Mammary epithelial cell (primary cell): ENCODE measurements around the gene DYNC1H1.

Experiments used
- CTCF ChIP-seq, 2 donors: IDR thresholded peaks in 1 of 2; conservative IDR thresholded peaks in 1 of 2; 2 replicates each; pipeline ENCODE4 v1.5.1; 2011 to 2012; ENCODE audit warnings: inconsistent platforms in 2 of 2, low read length in 2 of 2, mild to moderate bottlenecking in 2 of 2, control low read depth in 1 of 2, low read depth in 1 of 2; ENCODE audit not compliant: insufficient read depth in 1 of 2; ENCODE audit errors: extremely low read depth in 1 of 2
- EZH2 ChIP-seq: IDR thresholded peaks from 2 replicates; pipeline ENCODE4 v1.6.1; 2012; ENCODE audit warnings: low read length, inconsistent platforms, borderline replicate concordance

- TF ChIP-seq CTCF (conservative IDR thresholded peaks at IDR 0.05 in 1 of 2, IDR thresholded peaks at IDR 0.05 in 1 of 2; ENCODE audit: extremely low read depth in 1 of 2, insufficient read depth in 1 of 2, low read depth in 1 of 2, low read length in 2 of 2) (no peak), EZH2 (no peak)
These were observed 19.9 kb upstream of the DYNC1H1 start for GRCh38 chr14:101944451-101944850.
